Daoy (cell line): Measurements from ENCODE around the gene GRAMD1B. TPM values are rescaled to one million over a fixed set of nuclear protein-coding genes. Genes with fewer than 3 reads are reported as not detected.
A peak's percentile ranks its signal among the peaks of the same experiment; 100 is the strongest.
"Not testable (repeated sequence)": the region's sequence is repeated elsewhere in the genome, so short reads cannot be mapped to it uniquely, and the experiment has no call there.

ENCODE experiments used
- DNase-seq: peaks from one replicate; pipeline ENCODE4 v3.0.0-alpha.2; 2015; ENCODE audit warnings: low read depth
- total RNA-seq: library from RNA; depleted of rRNA; stranded (reverse); fragments of >200 nt; shearing (Covaris generic); gene quantifications from 2 replicates; pipeline ENCODE4 v1.2.3, GENCODE V29; 2014

The GRAMD1B gene
- total RNA-seq, 1 experiment from 2014 or later, result 4.1 TPM

GRCh38 chr11:123567466-123567865 lies 137.4 kb downstream of the GRAMD1B start:
- DNase-seq, result no peak

GRCh38 chr11:123568367-123568870 lies 138.3 kb downstream of the GRAMD1B start:
- no peak for DNase-seq

GRCh38 chr11:123569393-123569792 lies 139.3 kb downstream of the GRAMD1B start:
- no peak for DNase-seq

- DNase-seq, result no peak
Observed at GRCh38 chr11:123570939-123571580, 141.0 kb downstream of the GRAMD1B start.

GRCh38 chr11:123572791-123573190 lies 142.7 kb downstream of the GRAMD1B start:
- not testable (repeated sequence) for DNase-seq

- DNase-seq, result no peak
Observed at GRCh38 chr11:123573286-123573685, 143.2 kb downstream of the GRAMD1B start.

GRCh38 chr11:123575441-123575840 lies 145.4 kb downstream of the GRAMD1B start:
- DNase-seq, result no peak

GRCh38 chr11:123576082-123576481 lies 146.0 kb downstream of the GRAMD1B start:
- DNase-seq, result no peak

GRCh38 chr11:123576501-123576900 lies 146.4 kb downstream of the GRAMD1B start:
- DNase-seq, result no peak

GRCh38 chr11:123577081-123577598 lies 147.1 kb downstream of the GRAMD1B start:
- DNase-seq, result peak; percentile 74

GRCh38 chr11:123578778-123579481 lies 148.9 kb downstream of the GRAMD1B start:
- no peak for DNase-seq

GRCh38 chr11:123579482-123579812 lies 149.4 kb downstream of the GRAMD1B start:
- no peak for DNase-seq

GRCh38 chr11:123580137-123580536 lies 150.1 kb downstream of the GRAMD1B start:
- no peak for DNase-seq

- DNase-seq, result peak; percentile 69
Observed at GRCh38 chr11:123580557-123581275, 150.6 kb downstream of the GRAMD1B start.

GRCh38 chr11:123581651-123582399 lies 151.8 kb downstream of the GRAMD1B start:
- DNase-seq, result no peak

GRCh38 chr11:123582992-123583504 lies 153.0 kb downstream of the GRAMD1B start:
- no peak for DNase-seq

GRCh38 chr11:123584186-123584585 lies 154.1 kb downstream of the GRAMD1B start:
- DNase-seq, result no peak

- no peak for DNase-seq
Observed at GRCh38 chr11:123584737-123585136, 154.7 kb downstream of the GRAMD1B start.

- DNase-seq, result no peak
Observed at GRCh38 chr11:123585206-123585605, 155.1 kb downstream of the GRAMD1B start.

- no peak for DNase-seq
Observed at GRCh38 chr11:123585706-123586105, 155.6 kb downstream of the GRAMD1B start.

GRCh38 chr11:123586568-123586967 lies 156.5 kb downstream of the GRAMD1B start:
- no peak for DNase-seq
